Dermis microvascular lymphatic vessel endothelial cell (primary cell): ENCODE measurements around the gene NLGN1. TPM values are rescaled to one million over a fixed set of nuclear protein-coding genes. Genes with fewer than 3 reads are reported as not detected.

Experiments
- DNase-seq, 2 donors: peaks; one replicate each; pipeline versions ENCODE4 v3.0.0 to v3.0.0-alpha.2; 2010; ENCODE audit warnings: low read depth in 2 of 2
- total RNA-seq: library from RNA; depleted of rRNA; stranded (reverse); fragments of >200 nt; gene quantifications from 2 replicates; pipeline ENCODE4 v1.2.1, GENCODE V29; 2014

NLGN1 gene
- total RNA-seq, 1 donor from 2014 or later = 0.51 TPM

DNA sequence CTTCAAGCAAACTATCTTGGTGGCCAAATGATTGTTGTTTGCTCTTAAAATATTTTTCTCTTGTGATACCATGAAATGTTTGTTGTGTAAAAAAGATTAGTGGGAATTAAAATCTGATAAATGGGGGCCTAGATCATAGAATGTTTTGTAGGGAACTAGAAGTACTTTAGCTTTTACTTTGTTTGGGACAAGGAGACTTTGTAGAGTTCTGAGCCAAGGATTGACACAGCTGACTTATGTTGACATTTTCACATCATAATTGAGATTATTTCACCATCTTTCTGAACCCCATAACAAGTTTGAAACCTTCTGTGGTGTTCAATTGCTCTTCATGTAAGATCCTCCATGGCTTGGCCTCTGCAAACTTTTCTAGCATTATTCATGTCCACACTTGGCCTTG lies 235.4 kb downstream of the NLGN1 start:
- DNase-seq = no peak

DNA sequence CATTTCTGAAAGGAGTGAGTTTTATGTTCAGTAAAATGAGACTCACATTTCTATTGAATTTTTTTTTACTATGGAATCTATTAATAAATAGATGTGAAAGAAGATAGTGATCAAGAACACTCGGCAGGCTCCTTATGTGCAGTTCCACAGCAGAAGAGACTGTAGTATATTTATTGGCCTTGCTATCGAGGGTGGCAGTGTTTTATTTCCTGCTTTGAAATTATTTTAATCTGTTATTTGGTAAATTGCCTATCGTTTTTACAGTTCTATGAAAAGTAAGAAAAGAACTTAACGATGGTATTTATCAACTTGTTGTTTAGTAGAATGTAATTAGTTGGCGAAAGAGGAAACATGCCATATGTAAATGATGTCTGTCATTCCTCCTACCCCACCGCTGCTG lies 238.3 kb downstream of the NLGN1 start:
- no peak for DNase-seq

DNA sequence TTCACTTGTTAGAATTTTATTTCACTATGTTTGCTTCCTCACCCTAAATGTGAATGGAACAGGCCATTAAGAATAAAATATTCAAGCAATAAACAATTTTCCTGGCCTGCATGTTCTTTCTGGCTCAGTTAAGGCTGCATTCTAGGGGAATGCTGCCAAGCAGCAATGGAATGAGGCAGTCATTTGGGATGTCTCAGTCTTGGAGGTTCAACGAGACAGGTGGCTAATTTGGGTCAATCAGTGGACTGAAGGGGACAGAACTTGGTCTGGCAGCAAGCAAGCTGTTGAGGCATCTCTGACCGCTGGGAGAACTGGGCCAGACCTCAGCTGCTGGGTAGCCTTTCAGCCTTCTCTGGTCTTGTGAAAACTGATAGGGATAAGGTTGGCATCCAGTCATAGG lies 241.6 kb downstream of the NLGN1 start:
- no peak for DNase-seq

DNA sequence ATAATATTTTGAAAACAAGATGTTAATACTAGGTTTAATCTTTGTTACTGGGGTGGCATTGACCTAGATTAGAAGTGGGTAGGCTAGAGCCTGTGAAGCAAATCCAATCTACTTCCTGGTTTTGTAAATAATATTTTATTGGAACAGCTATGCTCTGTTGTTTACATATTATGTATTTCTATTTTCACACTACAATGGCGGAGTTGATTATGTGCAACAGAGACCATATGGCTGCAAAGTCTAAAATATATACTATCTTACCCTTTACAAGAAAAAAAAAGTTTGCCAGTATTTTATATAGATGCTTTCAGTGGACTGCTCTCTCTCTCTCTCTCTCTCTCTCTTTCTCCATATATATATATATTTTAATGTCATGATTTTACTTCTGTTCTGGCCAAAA lies 244.2 kb downstream of the NLGN1 start:
- DNase-seq = no peak

DNA sequence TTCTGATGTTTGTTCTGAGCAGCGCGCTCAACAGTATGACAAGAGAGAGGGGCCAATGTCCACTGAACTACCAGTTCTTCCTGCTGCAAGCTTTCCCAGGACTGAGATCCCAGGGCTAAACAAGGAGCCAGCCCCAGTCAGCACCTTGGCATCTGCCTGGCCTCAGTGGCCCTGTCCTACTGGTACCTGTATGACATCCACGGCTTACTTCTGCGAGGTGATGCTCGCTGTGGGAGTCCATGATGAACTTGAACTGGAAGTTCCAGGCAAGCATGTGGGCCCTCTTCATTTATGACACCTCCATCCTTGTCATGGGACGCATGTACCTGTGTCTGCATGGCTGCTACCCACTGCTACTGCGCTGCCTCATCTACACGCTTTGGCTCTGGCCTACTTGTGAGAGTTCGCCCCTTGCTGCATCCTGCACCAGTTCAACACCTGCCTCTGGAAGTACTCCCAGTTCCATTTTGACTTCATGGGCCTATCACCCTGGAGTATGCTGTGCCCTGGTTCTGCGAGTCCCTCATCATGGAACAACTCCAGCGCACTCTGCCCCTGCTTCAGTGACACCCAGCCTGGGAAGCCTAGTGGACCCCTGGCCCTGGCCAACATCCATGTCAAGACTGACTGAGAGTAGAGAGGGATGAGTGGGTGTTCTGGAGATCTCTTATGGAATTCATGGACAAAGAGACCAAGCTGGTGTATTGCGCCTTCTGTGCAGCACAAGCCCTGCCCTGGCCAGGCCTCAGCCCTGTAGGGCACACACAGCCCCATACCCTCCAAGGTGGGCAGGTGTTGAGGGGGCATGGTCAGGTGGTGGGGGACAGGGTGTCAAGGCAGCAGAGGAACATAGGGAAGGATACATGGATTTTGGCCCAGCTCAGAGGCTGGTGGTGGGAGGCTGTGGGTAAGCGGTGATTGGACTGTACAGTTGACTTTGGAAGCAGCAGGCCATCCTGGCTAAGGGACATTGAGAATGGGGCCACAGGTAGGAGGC lies 246.8 kb downstream of the NLGN1 start:
- DNase-seq = no peak

DNA sequence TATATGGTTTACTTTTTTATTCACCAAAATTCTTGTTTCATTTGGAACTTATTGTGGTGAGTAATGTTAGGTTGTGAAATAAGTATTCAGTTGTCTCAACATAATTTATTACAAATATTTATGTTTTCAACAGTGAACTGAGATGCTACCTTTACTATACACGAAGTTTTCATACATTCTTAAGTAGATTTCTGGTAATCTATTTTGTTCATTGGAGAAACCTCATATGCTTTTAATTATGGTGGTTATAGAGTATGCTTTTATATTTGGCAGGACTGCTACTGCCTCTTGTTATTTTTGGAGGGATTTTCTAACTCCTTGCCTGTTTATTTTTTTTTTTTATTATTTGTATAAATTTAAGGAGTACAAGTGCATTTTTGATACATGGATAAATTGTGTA lies 253.1 kb downstream of the NLGN1 start:
- DNase-seq = no peak

DNA sequence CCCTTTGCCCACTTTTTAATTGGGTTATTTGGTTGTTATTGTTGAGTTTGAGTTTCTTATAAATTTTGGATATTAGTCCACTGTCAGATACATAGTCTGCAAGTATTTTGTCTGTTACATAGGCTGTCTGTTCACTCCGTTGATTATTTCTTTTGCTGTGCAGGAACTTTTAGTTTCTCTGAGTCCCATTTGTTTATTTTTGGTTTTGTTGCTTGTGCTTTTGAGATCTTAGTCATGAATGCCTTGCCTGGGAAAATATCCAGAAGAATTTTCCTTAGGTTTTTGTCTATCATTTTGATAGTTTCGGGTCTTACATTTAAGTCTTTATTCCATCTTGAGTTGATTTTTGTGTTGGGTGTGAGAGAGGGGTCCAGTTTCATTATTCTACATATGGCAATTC lies 254.5 kb downstream of the NLGN1 start:
- no peak for DNase-seq

DNA sequence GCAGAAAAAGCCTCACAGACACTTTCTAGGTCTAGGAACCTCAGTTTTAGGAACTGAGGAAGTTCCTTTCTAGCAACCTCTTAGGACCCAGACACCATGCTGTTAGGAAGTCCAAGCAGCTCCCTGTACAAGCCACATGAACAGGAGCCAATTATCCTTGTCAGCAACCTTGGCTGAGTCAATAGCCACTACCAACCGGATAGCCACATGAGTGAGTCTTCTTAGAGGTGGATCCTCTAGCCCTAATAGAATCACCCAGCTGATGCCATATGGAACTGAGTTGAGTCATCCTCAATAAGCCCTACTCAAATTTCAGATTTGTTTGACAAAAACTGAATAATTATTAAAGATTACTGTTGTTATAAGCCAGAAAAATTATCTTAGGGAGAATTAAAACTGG lies 256.2 kb downstream of the NLGN1 start:
- DNase-seq = no peak

DNA sequence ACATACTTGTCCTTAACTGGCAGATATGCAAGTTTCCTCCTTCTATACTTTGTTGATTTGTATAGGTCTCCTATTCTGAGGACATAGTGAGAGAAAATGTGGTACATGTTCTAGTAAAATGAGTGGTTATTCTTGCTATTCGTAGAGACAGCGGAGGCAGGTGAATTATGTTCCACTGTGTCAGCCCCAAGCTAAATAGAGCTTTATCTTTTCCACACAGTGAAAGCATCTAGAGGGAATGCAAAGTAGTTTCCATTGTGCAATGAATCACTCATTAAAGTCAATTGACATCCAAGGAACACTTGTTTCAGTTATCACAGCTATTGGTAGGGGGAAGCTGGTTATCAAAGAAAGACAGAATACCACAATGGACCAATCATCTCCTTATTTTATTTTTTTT lies 262.4 kb downstream of the NLGN1 start:
- no peak for DNase-seq

DNA sequence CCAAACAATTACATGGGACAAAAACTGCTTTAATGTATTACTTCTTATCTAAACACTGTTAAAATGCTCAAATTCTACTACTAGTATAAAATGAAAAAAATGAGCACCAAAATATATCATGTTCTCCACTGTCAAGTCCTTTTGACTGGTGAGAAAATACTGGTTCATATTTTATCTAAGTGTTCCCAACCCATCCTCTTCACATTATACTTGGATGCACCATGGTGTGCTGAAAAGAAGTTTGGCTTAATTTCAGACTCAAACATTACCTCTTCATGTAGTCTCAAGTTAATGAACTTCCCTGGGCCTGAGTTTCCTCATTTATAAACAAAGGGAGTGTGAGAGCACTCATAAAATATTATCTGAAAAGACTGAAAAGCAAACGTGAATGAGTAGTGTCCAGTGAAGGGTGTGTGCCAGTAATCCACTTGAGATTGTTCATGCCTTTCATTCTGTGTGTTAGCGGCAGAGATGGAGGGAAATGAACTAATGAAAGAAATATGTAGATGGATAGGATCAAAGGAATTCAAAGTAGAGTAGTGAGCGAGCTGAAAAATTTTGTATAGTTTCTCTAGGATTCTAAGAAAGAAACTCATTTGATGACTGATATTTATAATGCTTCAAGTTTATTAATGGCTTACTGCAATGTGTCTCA lies 263.2 kb downstream of the NLGN1 start:
- DNase-seq = no peak

DNA sequence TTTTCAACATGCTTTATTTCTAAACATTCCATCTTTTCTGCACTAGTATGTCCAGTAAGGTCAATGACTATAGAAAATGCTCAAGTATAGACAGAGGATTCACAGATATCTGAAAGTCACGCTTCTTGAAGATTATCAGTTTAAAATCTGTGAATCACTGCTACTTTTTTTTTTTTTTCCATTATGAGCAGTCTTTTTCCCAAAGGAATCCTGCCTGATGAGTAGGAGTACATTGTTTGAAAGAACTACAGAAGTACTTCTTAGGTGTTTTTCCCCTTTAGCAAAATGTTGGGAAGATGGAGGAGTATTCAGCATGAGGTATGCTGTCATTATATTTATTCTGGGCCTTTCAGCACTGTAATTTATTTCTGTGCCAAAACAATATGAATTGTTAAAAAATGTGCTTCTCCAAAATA lies 266.2 kb downstream of the NLGN1 start:
- DNase-seq = no peak

DNA sequence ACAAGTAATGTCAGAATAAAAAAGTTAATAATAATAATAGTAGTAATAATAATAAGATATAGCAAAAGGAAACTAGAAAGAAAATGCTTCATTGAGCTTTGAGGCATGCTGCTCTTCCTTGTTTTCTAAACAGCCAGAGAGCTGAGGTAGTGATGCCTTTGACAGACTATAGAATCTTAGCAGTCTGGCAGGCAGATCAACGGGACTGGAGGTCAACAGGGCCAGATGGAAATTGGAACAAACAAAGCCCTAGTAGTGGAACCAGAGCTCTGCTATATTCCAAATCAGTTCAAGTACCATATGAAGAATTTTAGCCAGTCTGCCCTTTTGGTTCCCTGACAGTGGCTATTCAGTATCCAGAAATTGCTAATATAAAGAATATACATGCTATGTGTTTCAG lies 278.6 kb downstream of the NLGN1 start:
- DNase-seq = no peak

DNA sequence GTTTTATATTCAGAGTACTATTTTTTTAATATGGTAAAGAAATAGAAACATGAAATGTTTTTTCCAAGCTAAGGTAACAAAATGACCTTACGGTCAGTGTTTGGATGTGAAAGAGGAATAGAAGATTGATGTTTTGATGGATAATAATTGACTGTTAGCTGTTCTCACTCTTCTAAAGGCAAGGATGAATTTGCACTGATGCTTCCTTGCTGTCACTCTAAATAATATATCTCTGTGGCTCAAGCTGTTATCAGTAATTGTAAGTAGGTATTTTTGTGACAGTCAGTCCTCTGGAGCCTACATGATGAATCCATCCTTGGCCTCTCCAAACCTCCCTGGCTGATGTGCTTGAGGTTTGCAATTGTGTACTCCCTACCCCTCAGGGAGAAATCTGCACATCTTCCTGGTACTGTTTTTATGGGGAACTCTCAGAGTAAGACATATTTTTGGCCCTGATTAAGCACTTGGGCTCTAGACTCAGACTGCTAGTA lies 283.7 kb downstream of the NLGN1 start:
- DNase-seq = no peak

DNA sequence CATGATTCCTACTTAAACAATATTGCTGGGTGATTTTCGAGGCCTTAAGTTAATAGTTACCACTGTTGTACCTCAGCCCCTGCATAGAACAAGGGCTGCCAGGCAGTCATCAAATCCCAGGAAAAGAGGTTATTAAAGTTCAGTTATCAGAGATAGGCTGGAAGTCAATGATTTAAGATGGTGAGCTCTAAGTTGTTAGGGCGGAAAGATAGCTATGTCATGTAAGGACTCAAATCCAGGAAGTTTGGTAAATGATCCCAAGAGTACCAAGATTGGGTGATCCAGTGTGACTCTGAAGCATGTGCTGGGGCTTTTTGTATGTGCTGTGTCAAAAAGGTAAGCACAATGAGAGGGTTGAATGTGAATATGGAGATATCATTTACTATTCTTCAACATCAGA lies 287.9 kb downstream of the NLGN1 start:
- DNase-seq = no peak

DNA sequence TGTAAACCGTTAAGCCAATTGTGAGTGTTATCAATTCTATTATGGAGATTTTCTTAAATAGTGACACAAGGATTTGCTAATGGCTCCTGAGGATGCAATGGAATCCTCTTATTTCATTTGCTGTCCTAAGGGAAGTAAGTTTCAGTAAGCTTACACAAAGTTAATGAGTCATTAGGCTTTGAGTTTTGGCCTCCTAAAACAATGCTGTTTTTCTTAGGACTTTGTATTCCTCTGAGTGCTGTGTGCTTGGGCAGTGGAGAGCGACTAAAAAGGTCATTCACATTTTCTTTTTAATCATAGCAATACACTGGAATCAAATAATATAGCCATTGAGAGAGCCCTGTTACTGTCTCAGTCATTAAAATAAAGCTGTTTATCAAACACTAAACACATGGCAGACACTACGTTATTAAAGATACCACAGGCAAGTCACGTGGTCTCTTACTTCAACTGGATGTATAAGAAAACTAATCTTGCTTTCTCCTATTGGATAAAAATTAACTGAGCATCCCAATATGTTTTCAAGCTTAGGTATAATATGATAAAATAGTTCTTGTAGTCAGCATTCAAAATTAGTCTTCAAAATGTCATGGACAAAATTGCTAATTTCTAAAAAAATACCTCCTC lies 290.8 kb downstream of the NLGN1 start:
- DNase-seq = no peak

DNA sequence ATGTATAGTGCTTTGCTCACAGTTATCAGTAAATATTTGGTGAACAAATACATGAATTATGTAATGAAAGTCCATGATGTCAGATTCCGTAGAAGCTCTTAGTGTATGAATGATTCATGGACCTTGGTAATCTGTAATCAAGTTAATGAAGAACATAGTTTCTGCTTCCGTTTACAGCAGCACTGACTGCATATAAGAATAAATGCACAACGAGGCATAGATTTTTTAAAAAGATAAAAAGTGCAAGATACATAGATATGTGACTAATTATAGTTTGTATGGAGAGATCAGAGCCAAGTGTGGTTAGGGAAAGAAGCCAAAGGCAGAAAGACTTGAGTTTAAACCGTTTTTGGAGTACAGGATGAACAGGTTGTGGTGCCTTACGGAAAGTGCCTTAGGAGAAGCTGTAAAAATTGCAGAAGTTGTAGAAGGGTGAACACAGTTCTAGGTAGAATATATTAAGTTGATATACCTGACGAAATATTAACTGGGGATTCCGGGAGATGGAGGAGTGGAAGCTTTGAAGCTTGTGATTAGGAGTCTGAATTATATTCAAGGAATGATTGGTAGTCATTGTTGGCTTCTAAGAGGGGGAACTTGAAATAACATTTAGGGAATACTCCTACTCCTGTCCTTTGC lies 293.1 kb downstream of the NLGN1 start:
- no peak for DNase-seq

DNA sequence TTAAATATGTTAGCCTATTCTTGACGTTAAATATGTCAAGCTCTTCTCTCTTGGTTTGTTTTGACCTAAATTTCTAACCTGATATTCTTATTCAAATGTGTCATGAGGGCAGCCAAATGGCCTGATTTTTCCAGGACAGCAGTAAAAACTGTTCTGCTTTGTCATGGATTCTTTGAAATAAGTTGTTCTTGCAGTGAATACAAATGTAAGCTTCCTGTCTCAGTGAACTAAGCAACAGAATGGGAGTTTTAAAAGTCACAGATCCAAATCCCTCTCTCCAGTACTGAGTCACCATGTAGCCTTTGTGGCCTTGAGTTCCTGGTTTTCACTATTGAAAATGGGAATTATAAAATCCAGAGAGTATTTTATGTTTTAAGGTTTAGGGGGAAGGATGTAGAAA lies 301.8 kb downstream of the NLGN1 start:
- no peak for DNase-seq

DNA sequence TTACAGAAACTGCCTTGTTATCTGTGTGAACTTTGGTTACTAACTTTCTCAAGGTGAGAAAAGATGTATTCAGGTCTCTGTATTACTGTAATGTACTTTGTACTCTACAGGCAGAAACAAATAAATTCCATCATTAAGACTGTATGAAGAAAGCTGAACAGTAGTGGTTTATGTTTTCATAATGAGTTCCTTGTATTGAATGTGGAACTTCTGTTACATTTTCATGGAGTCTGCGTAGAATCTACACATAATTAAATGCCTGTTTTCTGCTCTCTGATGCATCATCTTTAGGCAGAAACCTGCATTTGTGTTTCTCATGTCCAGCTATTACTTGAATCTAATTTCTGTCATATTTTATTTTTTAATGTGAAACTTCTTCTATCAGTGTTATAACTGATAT lies 302.8 kb downstream of the NLGN1 start:
- DNase-seq = no peak

DNA sequence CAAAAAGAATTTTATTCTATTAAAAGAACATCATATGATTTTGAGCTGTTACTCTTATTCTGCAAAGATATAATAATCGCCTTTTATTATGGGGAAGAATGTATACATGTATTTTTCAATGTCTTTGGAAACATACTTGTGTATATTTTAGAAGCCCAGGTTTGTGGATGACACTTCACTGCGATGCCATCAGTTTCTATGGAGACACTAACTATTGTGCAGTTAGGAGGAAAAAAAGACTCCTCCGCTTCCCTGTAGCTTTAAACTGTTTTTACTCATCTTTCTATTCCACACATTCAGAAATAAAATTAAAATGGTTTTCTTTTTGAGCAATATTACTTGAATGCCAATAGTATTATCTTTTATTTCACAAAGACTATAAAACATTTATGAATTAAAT lies 305.0 kb downstream of the NLGN1 start:
- DNase-seq = no peak

DNA sequence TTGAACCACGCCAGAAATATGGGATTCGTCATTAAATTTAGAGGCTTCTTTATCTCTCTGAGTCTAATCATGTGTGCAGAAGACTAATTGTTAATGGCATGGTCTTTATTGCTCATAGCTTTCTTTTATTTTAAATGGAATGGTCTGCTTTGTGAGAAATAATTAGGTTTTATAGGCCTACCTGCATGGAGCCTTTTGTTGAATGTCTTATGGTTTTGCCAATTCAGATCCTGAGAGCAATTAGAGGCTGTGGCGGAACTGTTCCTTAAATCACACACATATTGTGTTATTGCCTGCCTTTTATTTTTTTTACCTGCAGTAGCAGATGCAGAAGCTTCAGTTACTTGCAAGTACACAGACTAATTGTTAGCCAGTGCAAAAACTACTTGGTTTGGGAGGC lies 306.2 kb downstream of the NLGN1 start:
- DNase-seq = no peak

DNA sequence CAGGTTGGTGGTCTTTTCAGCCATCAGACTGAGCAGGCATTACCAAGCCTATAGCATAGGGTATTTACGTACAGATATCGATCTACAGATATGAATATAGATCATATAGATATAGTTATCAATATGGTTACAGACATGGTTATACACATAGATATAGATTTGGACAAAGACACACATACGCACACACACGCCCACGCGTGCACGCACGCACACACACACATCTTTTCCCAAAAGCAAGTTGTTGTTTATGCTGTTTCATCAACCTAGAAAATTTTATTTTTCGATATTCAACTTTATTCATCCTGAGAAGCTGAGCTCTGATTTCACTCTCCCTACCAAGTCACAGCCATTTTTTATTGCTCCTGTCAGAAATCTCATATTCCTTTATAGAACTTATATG lies 309.1 kb downstream of the NLGN1 start:
- no peak for DNase-seq

DNA sequence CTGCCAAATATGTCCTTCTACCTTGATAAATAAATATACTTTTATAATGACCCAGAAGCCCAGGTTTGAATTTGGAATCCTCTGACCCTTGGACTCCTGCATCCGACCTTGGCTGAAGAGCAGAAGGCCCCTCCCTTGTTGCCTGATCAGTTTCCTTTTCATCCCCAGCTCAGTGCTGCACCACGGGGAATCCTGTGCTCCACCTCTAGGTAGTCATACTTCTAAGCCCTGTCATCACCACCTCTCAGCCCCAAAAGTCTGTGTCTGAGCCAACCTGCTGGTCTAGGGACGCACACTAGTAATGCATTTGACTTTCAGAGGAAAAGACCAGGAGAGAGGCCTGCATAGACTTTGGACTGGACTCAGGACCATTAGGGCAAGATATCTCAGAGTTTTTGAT lies 310.6 kb downstream of the NLGN1 start:
- no peak for DNase-seq
